NCI-H2196 (cell line): ENCODE data around the gene LDLRAD4.

ENCODE experiments used
- DNase-seq: peaks from one replicate; lab custom pipeline; 2025; ENCODE audit not compliant: unreplicated experiment; lab: John Stamatoyannopoulos, UW

Gene LDLRAD4

DNA sequence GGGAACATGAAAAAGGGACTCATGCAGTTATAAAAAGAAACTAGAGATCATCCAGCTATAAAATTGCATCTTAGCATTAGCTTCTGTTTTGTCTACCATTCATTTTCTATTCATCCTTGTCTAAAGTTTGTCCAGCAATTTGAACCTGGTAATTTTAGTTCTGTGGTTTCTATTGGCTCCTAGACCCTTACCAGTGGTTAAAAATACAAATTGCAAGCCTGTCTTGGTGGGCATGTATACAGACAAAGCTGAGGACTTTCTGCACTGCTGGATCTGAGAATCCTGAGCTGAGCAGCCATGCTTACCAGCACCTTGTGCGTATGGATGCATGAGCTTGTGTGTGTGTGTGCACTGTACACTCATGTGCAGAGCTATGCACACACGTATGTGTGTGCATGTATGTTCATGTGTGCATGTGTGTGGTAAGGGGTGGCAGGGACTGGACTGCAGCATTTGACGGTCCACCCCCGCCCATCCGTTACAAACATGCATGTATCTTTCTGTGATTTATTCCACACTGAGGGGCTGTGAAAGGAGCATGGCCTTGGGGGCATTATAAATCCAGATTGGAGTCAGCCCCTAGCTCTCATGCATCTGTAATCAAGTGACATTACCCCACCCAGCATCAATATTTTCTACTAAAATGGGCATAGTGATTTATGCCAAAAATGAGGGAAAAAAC is 363.1 kb downstream of the LDLRAD4 start:
- DNase-seq: no peak

DNA sequence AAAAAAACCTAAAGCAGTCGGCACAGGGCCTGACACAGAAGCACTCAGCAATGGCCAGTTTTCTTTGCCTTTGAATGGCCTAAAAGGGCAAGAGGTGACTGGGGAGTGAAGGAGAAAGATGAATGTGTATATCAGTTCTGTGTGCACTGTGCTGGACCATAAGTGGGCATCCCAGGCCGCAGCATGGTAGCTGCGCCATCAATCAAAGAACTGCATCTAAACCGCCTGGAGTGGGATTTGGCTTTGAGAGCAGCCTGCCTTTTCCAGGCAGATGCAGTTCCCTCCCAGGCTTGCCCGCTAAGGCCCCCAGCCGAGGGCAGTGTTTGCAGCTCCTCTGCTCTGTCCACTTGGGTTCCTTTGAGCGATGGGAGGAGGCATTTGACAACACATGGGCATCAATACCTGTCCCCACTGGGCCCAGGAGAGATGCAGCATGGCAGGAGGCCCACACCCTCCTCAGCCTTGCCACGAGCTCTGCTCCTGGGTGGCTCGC is 363.7 kb downstream of the LDLRAD4 start:
- no peak for DNase-seq

DNA sequence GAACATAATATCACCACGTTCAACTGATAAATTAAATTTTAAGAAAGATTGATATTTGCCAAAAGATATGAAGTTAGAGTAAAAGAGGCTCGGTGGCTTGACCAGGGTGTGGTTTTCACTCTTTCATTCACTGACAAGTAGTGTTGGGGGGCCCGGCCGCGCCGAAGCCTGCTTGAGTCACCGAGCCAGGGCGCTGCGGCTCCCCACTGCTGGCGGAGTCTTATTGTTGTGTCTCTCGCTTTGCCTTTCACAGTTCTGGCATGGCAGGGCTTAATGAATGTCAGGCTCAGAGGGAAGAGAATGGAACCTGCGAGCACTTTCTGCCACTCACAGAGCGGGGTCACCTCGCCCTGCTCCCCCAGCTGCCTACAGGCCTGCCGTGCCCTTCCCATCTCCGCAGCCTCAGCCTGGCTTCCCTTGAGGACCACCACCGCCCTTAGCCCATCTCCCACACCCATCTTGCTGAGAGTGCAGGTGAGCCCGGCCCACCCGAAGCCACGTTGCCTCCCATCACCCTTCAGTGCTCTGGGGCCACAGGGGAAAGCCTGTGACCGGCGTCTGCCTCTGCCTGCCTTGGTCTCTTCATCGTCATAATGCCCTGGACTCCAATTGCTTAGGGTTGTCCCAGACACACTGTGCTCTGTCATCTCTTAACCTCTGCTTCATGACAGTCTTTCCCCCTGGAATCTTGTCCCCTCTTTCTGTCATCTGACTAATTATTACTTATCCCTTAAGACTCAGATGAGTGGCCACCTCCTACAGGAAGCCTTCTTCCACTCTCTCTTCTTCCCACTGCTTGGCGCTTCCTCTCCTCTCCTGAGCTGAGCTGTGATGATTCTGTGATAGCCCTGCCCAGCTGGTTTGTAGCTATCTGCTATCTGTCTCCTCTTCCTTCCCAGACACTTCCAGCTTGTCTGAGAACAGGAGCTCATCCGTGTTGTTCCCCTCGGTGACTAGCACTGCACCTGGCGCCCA is 365.3 kb downstream of the LDLRAD4 start:
- no peak for DNase-seq

DNA sequence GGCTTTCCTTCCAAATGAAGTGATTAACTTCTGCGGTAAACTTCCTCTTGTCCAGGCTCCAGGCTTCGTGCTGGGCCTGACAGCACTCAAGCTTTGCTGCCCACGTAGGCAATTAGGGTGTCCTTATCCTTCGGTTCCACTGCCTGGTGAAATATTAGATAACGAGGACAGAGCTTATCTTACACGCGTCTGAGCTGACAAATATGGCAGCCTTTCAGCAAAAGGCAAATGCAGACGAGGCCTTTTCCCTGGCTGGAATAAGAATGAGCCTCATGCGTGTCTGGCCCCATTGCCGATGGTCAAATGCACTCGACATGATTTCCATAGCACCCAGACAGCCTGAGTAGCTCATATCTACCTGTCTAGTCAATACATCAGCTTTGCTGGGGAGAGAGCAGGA is 366.3 kb downstream of the LDLRAD4 start:
- DNase-seq: no peak

DNA sequence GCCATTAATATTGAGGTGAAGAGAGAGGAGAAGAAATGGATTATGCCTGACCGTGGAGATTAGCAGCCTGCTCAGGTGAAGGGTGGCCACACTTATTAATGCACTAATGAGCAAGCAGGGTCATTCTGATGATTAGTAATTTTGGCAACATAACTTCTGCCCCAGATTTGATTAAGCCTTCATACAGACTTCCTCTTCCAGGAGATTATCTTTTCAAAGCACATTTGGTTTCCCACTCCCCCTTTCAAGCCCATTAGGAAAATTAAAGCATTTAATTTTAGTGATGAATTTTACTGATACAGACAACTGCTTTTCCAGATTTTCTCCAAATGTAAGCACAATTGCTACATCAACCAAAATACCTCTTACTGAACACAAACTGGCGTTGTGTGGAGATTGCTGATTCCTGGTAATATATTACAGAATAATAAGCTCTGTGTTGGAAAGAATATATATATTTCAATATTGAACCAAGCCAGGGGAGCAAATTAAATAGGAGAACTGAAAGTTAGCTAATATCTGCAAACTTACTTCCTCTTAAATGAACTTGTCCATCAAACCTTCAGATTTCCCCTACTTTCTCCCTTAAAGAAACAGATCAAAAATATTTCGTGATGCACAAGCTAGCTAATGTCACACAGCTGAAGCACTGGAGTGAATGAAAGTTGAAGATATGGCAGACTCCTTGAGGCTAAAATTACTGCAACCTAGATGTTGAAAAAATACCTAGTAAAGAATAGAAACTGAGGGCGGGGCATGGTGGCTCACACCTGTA is 367.0 kb downstream of the LDLRAD4 start:
- no peak for DNase-seq

DNA sequence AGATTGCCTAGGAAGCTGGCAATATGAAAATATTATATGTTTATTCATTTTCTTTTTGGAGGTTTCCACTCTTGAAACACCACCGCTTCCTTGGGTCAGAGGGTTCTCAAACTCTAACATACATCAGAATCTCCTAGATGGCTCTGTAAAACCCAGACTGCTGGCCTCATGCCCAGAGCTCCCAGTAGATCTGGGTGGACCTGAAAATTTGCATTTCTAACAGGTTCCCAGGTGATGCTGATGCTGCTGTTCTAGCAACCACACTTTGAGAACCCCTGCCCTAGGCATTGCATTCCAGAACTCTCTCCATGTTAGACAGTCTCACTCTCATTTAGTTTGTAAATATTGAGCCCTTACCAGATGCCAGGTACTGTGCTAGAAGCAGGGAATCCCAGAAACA is 368.4 kb downstream of the LDLRAD4 start:
- DNase-seq: no peak

DNA sequence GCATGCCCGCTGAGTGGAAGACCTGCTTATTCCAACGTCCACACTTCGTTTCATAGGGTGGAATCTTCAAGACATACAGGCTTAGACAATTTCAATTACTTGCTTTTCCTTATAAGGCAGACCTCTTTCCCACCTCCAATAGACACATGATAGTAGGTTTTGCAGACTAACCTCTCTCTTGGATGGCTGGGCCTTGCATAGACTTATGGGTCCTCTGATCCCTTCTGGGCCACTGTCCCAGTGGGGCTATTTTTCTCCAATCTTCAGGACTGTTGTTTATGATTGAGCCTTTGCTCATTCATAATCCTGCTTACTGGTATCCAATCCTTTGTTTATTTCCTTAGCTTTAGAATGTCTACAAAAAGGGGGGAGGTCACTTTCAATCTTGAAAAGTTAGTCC is 368.9 kb downstream of the LDLRAD4 start:
- DNase-seq: no peak

DNA sequence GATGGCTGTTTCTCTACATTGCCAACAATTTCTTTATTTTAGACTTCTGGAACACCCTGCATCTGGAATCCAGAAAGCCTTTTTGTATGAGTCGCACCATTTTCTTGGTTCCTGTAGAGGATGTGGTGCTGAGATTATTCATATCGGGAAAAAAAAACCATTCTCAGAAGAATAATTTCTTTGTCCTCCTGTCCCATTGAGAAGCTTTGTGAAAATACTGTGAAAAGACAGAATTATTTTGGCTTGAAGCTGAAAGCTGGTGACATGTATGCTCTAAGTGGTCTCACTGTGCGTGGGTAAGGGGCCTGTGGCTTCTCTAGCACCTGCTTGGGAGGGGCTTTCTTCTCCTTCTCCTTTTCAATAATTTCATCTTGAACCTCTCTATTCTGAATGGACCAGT is 369.4 kb downstream of the LDLRAD4 start:
- no peak for DNase-seq

DNA sequence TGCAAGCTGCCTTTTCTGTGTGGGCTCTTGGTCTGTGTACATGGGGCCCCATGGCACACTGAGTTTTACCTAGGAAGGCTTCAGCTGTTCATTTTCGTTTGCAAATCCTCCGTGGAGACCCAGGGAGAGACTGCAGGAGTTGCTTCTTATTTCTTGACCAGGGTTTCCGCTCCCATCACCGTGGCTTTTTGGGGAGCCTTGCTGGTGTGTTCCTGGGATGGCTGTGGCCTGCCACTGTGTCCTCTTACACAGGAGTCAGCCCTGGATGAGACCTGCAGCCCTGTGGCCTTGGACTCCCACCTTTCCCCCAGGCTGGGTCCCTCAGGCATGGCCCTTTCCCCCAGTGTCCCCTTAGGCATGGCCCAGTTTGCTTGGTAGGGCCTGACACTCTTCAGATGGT is 370.8 kb downstream of the LDLRAD4 start:
- DNase-seq: no peak

DNA sequence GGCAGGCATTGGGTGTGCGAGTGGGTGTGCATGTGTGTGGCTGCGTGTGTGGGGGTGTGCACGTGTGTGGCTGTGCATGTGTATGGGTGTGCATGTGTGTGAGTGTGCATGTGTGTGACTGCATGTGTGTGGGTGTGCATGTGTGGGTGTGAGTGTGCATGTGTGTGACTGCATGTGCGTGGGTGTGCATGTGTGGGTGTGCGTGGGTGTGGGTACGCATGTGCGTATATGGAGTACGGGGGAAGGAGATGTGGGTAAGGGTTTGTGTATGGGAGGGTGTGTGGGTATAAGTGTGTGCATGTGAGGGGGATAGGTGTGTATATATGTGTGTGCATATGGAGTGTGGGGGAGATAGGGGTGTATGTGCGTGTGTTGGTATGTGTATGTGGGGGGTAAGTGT is 371.4 kb downstream of the LDLRAD4 start:
- no peak for DNase-seq

DNA sequence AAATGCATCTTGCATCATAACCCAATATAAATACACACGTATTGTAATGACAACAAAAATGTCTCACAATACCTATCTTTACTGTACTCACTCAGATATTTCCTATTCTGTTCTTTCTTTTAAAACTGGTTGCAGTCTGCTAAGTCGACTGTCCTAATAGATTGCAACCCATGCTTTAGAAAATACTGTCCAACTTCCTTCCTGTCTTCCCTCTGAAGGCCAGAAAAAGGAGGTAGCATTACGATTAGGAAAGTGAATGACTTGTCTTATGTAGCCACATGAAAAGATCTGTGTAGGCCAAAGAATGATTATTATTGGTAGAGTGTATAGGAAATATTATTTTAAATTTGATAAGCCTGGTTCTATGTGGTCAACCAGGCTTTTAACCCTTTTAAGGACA is 373.7 kb downstream of the LDLRAD4 start:
- no peak for DNase-seq

DNA sequence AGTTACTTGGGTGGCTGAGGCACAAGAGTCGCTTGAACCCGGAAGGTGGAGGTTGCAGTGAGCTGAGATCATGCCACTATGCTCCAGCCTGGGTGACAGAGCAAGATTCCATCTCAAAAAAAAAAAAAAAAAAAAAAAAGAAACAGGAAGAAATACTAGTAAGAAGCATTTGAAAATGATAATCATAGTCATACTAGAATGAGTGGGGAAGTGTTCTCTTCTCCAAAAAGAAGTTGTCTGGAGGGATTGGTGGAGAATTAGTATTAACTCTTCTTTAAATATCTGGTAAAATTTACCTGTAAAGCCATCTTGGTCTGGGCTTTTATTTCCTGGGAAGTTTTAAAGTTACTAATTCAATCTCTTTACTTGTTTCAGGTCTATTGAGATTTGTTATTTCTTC is 376.0 kb downstream of the LDLRAD4 start:
- no peak for DNase-seq

DNA sequence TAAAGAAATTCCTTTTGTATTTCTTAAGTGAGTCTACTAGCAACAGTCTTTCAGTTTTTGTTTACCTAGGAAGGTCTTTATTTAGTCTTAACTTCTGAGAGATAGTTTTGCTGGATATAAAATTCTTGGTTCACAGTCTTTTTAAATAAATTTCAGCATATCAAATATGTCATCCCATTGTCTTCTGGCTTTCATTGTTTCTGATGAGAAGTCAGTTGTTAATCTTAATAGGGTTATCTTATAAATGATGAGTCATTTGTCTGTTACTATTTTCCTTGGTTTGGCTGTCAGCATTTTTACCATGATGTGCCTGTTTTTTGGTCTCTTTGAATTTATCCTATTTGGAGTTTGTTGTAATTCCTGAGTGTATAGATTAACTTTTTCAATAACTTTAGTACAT is 378.5 kb downstream of the LDLRAD4 start:
- DNase-seq: no peak

DNA sequence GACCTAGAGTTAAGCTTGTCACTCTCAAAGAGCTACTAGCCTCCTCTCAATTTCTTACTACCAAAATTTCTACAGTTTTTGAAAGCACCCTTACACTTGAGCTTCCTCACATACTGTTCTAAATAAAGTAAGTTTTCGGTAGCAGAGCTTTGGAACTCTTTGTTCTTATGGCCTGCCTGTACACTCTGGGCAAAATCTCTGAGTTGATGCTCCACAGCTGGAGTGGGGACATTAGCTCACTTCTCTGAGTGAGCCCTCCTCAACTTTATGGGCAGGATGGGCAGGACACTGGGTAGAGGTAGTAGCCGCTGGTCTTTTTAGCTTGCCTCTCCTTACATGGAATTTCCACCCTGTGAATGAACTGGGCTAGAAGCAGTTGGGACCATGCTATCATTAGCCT is 380.0 kb downstream of the LDLRAD4 start:
- no peak for DNase-seq

DNA sequence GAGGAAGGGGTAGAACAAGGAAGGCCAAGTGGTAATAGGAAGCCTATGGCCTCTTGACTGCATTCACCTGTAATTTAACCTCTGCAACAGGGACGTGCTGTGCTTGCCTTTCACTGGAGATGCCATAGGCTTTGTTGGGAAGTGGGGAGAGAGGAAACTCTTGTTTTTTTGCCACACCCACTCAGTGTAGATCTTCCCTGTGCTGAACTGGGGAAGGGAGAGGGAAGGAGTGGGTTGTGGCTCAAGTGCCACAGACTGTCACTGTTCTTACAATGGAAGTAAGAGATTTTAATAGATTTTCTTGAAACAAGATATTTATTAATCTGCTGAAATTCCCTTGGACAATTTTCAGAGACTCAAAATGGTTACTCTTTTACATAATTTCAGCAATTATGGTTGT is 380.5 kb downstream of the LDLRAD4 start:
- no peak for DNase-seq

DNA sequence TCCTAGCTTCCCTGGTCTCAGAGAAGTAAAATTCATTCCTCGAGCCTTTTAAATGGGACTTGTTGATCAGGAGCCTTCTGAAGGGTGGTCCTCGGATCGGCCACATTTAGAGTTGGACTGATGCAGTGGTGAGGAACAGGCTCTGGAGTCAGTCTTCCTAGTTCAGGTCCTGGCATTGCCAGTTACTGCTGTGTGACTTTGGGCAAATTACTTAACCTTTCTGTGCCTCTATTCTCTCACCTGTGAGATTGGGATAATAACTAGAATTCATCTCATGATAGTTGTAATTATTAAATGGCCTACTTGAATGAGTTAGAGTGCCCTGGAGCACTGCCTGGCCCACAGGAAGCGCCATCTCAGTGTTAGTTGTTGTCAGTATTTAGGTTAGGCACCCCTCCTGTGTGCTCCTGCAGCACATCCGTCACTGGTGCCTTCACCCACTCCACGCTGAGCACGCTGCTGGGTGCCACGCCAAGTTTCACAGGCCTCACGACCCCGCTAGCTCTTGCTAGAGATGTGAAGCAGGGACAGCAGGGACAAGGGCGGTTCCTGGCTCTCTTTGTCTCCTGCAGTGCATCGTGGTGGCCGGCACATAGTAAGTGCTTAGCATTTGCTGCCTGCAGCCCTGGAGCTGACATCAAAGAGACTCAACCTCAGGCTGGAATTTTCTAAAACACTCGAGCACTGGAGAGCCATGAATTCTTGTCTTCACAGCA is 384.9 kb downstream of the LDLRAD4 start:
- no peak for DNase-seq

DNA sequence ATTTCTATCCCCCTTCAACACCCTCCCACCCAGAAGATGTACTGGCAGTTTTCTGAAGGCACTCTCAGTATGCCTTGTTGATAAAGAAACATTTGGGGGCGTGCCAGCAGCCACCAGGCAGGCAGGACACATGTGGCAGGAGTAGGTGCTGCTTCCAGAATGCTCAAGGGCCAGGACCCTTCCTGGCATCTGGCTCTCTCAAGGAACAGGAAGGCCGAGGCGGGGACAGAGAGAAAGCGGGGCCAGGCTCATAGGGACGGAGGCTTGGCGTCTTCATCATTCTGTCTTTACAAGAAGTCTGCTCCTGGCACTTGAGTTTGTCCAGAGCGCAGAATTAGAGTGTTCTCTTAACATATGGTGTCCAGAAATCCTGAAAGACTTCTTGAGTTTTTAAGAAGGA is 386.2 kb downstream of the LDLRAD4 start:
- no peak for DNase-seq

DNA sequence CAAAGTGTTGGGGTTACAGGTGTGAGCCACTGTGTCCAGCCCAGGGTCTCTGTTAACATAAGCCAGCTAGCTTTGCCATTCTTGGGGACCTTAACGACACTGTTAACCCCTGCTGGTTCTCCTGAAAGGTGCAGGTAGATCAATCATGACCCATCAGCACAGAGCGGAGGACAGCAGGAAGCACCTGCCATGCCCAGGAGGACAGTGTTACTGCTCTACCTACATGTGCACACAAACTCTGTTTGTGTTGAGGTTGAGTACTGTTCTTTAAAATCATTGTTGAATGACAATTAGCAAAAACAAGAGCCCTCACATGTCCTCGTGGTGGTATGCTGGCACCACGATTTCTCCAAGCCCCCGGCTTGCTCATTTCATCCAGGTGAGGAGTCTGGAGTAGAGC is 386.9 kb downstream of the LDLRAD4 start:
- DNase-seq: no peak

DNA sequence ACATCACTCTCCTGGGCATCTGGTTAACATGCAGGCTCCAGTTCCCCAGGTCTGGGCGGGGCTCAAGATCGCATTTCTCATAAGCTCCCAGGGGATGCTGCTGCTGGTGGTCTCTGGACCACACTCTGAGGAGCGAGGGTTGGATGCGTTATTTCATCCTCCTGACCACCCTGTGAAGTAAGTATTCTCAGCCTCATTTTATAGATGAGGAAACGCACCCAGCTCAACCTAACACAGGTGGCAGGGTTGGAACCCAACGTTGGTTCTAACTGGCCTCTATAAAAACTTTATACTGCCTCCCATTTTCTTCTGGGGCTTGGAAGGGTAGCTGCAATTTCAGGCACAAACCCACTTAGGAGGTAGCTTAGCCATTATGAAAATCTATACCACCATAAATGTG is 387.3 kb downstream of the LDLRAD4 start:
- DNase-seq: no peak

DNA sequence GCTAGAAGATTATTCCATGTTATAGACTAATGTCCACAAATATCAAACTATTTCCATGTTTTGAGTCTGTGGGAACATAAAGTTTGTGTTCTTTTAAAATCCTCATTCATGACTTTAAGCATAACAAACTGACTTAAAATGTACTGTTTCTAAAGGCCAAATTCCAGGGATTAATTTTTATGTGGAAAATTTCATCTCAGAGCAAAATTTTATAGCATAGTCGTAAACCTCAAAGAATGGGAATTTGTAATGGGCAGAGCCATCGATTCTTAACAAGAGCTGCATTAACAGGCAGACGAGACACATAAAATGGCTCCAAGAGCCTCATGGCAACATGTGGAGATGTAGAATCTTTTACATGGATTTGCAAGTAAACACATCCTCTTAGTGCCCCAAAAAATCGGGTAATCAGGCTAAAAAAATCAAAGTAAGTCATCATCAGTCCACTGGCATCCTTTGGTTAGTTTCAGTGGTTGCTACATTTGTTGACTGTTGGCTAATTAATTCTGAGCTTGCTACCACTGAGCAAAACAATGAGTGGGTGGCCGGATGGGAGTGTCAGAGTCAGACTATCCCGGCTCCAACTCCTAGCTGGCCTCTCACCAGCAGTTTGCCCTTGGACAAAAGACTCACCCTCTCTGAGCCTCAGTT is 388.2 kb downstream of the LDLRAD4 start:
- DNase-seq: no peak
